Adrenal gland (tissue), 12 donors: ENCODE measurements around the gene ERBB4. TPM values are rescaled to one million over a fixed set of nuclear protein-coding genes. Genes with fewer than 3 reads are reported as not detected.

Experiments
- DNase-seq, 7 donors: peaks; one replicate each; pipeline ENCODE4 v3.0.0-alpha.2; 2019 to 2020
- H3K27ac ChIP-seq, 5 donors: fragments of 200-600 bp; sonication (generic) in 4 of 5; 1 replicate in 3 of 5; 2 replicates in 2 of 5; pipeline versions ENCODE4 v1.5.1 to v1.8.0; 2016 to 2020; ENCODE audit warnings: mild to moderate bottlenecking in 1 of 5
- H3K27me3 ChIP-seq: fragments of 200-600 bp; 2 replicates; pipeline ENCODE4 v1.8.0; 2021
- H3K36me3 ChIP-seq, 2 donors: fragments of 200-600 bp; replicated peaks in 1 of 2; 1 replicate in 1 of 2; 2 replicates in 1 of 2; pipeline versions ENCODE4 v1.5.1 to v1.8.0; 2018 to 2022
- H3K4me1 ChIP-seq, 2 donors: fragments of 200-600 bp; replicated peaks in 1 of 2; 1 replicate in 1 of 2; 2 replicates in 1 of 2; pipeline versions ENCODE4 v1.5.1 to v1.8.0; 2018 to 2021
- H3K4me3 ChIP-seq, 4 donors: fragments of 200-600 bp; sonication (generic) in 3 of 4; one replicate each; pipeline ENCODE4 v1.5.1; 2016 to 2018
- H3K9me3 ChIP-seq, 3 donors: fragments of 200-600 bp; sonication (generic) in 1 of 3; replicated peaks in 1 of 3; 1 replicate in 2 of 3; 2 replicates in 1 of 3; pipeline versions ENCODE4 v1.5.1 to v1.8.0; 2016 to 2021
- POLR2A ChIP-seq, 2 donors: fragments of 450-650 bp; IDR thresholded peaks; one replicate each; pipeline ENCODE4 v1.6.1; 2017; ENCODE audit warnings: antibody characterized with exemption in 2 of 2, mild to moderate bottlenecking in 2 of 2, moderate library complexity in 1 of 2
- WGBS, 4 donors: extraction: QIAGEN DNeasy Blood & Tissue Kit in 2 of 4; methylation state at CpG; one replicate each; pipeline versions ENCODE4 v1.1.5 to v1.1.7; 2013 to 2017; 5-methylcytosine and 5-hydroxymethylcytosine counted together
- intact Hi-C, 2 donors: fragments of 100-400 bp; cut with DNase I; formaldehyde crosslinking; loops; one replicate each; pipeline versions ENCODE4 v1.14.1 to v1.15.0; 2022 to 2023
- polyA plus RNA-seq, 3 donors: library from polyadenylated mRNA; stranded (reverse); fragments of 200-250 nt in 2 of 3; fragments of 350-450 nt in 1 of 3; fragmentation: Illumina TruSeq in 1 of 3; extraction: RNeasy Lipid Tissue Mini Kit (QIAGEN cat#74804) in 1 of 3; gene quantifications; one replicate each; pipeline ENCODE4 v1.2.3, GENCODE V29; 2013 to 2014
- total RNA-seq, 9 donors: library from RNA; depleted of rRNA in 4 of 9; stranded (reverse); fragments of >200 nt in 4 of 9; fragments of 120-200 nt in 1 of 9; fragmentation: NEBNext Ultra II Directional in 1 of 9; extraction: Animal tissue kit (Norgen Biotek cat#: 25700) in 1 of 9; gene quantifications; one replicate each; pipeline versions ENCODE4 v1.1.0 to v1.2.4, GENCODE V29; 2013 to 2023
- TF ChIP-seq, protein P1 (sequence below), 6 experiments: fragments of 450-650 bp in 4 of 6; fragments of 200-600 bp in 2 of 6; sonication (generic) in 1 of 6; IDR thresholded peaks; 1 replicate in 5 of 6; 2 replicates in 1 of 6; pipeline versions ENCODE4 v1.5.1 to v1.8.0; 2016 to 2021; ENCODE audit warnings: antibody characterized with exemption in 6 of 6, mild to moderate bottlenecking in 2 of 6, moderate library complexity in 1 of 6
- donor health status: healthy with polysubstance abuse.
- donor health status: Bipolar disorder and iron deficiency.
- donor health status: DM: yes; HTN: yes; CAD: no.
- donor health status: DM: no; HTN: no; CAD: no.
- donor health status: DM: no; HTN: no; CAD: no.
- donor health status: DM: yes; HTN: yes; CAD: no.

The ERBB4 gene
- total and polyA plus RNA-seq, 12 donors = 0.06 to 2.9 (median 0.49) TPM

DNA sequence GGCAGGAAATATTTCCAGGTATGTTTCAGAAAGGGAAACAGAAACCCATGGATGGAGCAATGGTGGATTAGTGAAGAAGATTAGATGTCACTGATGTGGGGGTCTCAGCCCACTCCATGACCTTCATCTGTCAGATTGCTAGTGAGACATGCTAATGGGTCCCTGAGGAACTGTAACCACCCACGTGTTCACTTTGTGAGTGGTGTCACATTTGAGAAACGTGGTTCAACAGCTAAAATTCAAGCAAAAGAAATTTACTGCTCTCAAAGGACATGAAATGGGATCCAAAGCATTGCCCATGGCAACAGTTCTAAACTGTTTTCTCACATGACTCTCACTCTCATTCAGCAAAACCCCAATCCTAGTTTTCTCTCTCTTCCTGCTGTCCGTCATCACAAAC, 776.1 kb downstream of the ERBB4 start:
- 31 to 51% (median 46%) methylated on average over 3 of the region's 3 CpGs for WGBS, 4 donors
- Histone ChIP-seq H3K4me3 (no peak overlapping the region), H3K9me3 (no peaks in the 10 kb centered on the region), H3K36me3 (no peaks in the 10 kb centered on the region), H3K4me1 (no peaks in the 10 kb centered on the region), H3K27me3 (no peaks in the 10 kb centered on the region), H3K27ac (no peak overlapping the region)
- no peak for TF ChIP-seq POLR2A (IDR thresholded peaks at IDR 0.05)
- TF ChIP-seq, protein P1, sequence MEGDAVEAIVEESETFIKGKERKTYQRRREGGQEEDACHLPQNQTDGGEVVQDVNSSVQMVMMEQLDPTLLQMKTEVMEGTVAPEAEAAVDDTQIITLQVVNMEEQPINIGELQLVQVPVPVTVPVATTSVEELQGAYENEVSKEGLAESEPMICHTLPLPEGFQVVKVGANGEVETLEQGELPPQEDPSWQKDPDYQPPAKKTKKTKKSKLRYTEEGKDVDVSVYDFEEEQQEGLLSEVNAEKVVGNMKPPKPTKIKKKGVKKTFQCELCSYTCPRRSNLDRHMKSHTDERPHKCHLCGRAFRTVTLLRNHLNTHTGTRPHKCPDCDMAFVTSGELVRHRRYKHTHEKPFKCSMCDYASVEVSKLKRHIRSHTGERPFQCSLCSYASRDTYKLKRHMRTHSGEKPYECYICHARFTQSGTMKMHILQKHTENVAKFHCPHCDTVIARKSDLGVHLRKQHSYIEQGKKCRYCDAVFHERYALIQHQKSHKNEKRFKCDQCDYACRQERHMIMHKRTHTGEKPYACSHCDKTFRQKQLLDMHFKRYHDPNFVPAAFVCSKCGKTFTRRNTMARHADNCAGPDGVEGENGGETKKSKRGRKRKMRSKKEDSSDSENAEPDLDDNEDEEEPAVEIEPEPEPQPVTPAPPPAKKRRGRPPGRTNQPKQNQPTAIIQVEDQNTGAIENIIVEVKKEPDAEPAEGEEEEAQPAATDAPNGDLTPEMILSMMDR (IDR thresholded peaks at IDR 0.05) = no peak
- DNase-seq = no peak
- intact Hi-C loops = no loop called here

DNA sequence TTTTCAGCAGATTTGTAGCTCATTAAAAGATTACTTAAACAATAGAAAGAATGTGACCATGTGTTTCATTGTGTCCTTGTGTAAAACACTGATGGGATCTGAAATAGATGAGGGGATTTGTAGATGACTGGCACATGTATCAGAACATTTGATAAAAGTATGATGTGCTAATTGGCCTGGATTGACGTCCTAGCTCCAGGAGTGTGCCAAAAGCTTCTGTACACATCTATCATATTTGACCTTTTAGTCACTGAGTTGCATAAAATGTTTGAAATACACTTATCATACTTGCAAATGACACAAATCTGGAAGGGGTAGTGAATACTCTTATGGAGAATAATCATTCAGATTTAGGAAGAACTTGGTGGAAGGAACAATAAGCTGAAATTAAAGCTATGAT, 778.5 kb downstream of the ERBB4 start:
- no peak for DNase-seq
- WGBS, 4 donors = 13 to 28% (median 23%) methylated on average over 1 of the region's 1 CpG
- TF ChIP-seq, protein P1 (IDR thresholded peaks at IDR 0.05) = no peak
- no peak for TF ChIP-seq POLR2A (IDR thresholded peaks at IDR 0.05)
- H3K27me3 ChIP-seq = no peaks in the 10 kb centered on the region
- H3K27ac ChIP-seq = no peak overlapping the region
- H3K4me3 ChIP-seq = no peak overlapping the region
- H3K9me3 ChIP-seq = no peaks in the 10 kb centered on the region
- no peaks in the 10 kb centered on the region for H3K4me1 ChIP-seq
- H3K36me3 ChIP-seq = no peaks in the 10 kb centered on the region
- intact Hi-C loops = no loop called here

- Histone ChIP-seq H3K36me3 (no peaks in the 10 kb centered on the region), H3K4me3 (no peak overlapping the region), H3K9me3 (no peaks in the 10 kb centered on the region), H3K27ac (no peak overlapping the region), H3K4me1 (no peaks in the 10 kb centered on the region), H3K27me3 (no peaks in the 10 kb centered on the region)
- TF ChIP-seq, protein P1 (IDR thresholded peaks at IDR 0.05) = no peak
- TF ChIP-seq POLR2A (IDR thresholded peaks at IDR 0.05) = no peak
- 86 to 97% (median 94%) methylated on average over 2 of the region's 2 CpGs for WGBS, 4 donors
- intact Hi-C loops = no loop called here
- no peak for DNase-seq
Measured at GRCh38 chr2:211756266-211756665, 782.3 kb downstream of the ERBB4 start.

GRCh38 chr2:211755187-211755586, 783.4 kb downstream of the ERBB4 start:
- H3K27me3 ChIP-seq = no peaks in the 10 kb centered on the region
- TF ChIP-seq POLR2A (IDR thresholded peaks at IDR 0.05) = no peak
- TF ChIP-seq, protein P1 (IDR thresholded peaks at IDR 0.05) = no peak
- H3K27ac ChIP-seq = no peak overlapping the region
- H3K4me1 ChIP-seq = no peaks in the 10 kb centered on the region
- intact Hi-C loops = no loop called here
- no peaks in the 10 kb centered on the region for H3K9me3 ChIP-seq
- no peak overlapping the region for H3K4me3 ChIP-seq
- H3K36me3 ChIP-seq = no peaks in the 10 kb centered on the region
- DNase-seq = no peak
- WGBS, 4 donors = 86 to 95% (median 91%) methylated on average over 8 of the region's 8 CpGs
